ENCODE measurements around the gene FAM47E. TPM values are rescaled to one million over a fixed set of nuclear protein-coding genes. Genes with fewer than 3 reads are reported as not detected.
"Not testable (repeated sequence)": the region's sequence is repeated elsewhere in the genome, so short reads cannot be mapped to it uniquely, and the experiment has no call there.

Gene FAM47E
- total RNA-seq, 2 experiments from 2014 or later = not detected

GRCh38 chr4:76278583-76278982 is 27.1 kb downstream of the FAM47E start:
- Mint-ChIP-seq H3K9me3 (no peaks in the 10 kb centered on the region), H3K4me3 (no peak overlapping the region), H3K36me3 (ENCODE audit: low read depth) (no peaks in the 10 kb centered on the region), H3K27ac (no peak overlapping the region), H3K27me3 (peaks cover 18% of the 10 kb centered on the region), H3K4me1 (peaks cover 2% of the 10 kb centered on the region)
- DNase-seq = no peak
- CTCF ChIA-PET = interaction anchor here (0.6 kb wide), 1 partner anchor 99 kb away, joined by 3 read pairs; no protein-coding TSS in a partner anchor
- POLR2A ChIA-PET = no interaction called here

GRCh38 chr4:76279462-76279861 is 27.9 kb downstream of the FAM47E start:
- Mint-ChIP-seq H3K4me1 (peaks cover 2% of the 10 kb centered on the region), H3K27ac (no peak overlapping the region), H3K4me3 (no peak overlapping the region), H3K27me3 (peaks cover 20% of the 10 kb centered on the region), H3K9me3 (no peaks in the 10 kb centered on the region), H3K36me3 (ENCODE audit: low read depth) (no peaks in the 10 kb centered on the region)
- POLR2A ChIA-PET = no interaction called here
- DNase-seq = peak; percentile 36
- CTCF ChIA-PET = no interaction called here

GRCh38 chr4:76280488-76281441 is 29.2 kb downstream of the FAM47E start:
- ChIA-PET CTCF (no interaction called here), POLR2A (no interaction called here)

GRCh38 chr4:76281594-76281993 is 30.1 kb downstream of the FAM47E start:
- not testable (repeated sequence) for H3K36me3 Mint-ChIP-seq (ENCODE audit: low read depth)

More at GRCh38 chr4:76280488-76281441, 29.2 kb downstream of the FAM47E start:
- H3K36me3 Mint-ChIP-seq (ENCODE audit: low read depth) = no peaks in the 10 kb centered on the region
- peaks cover 2% of the 10 kb centered on the region for H3K4me1 Mint-ChIP-seq
- H3K4me3 Mint-ChIP-seq = no peak overlapping the region
- H3K9me3 Mint-ChIP-seq = no peaks in the 10 kb centered on the region
- no peak for DNase-seq
- H3K27ac Mint-ChIP-seq = no peak overlapping the region
- peaks cover 15% of the 10 kb centered on the region for H3K27me3 Mint-ChIP-seq

GRCh38 chr4:76282941-76283689 is 31.6 kb downstream of the FAM47E start:
- POLR2A ChIA-PET = no interaction called here
- CTCF ChIA-PET = no interaction called here
- Mint-ChIP-seq H3K27ac (no peak overlapping the region), H3K4me1 (no peaks in the 10 kb centered on the region), H3K36me3 (ENCODE audit: low read depth) (peaks cover 3% of the 10 kb centered on the region), H3K9me3 (peaks cover 5% of the 10 kb centered on the region), H3K27me3 (peaks cover 13% of the 10 kb centered on the region), H3K4me3 (no peak overlapping the region)
- no peak for DNase-seq

More at GRCh38 chr4:76281594-76281993, 30.1 kb downstream of the FAM47E start:
- POLR2A ChIA-PET, H3K4me1 Mint-ChIP-seq, H3K27ac Mint-ChIP-seq, H3K4me3 Mint-ChIP-seq, CTCF ChIA-PET, H3K9me3 Mint-ChIP-seq, DNase-seq: not testable (repeated sequence)
- H3K27me3 Mint-ChIP-seq = peaks cover 11% of the 10 kb centered on the region

GRCh38 chr4:76283900-76284299 is 32.4 kb downstream of the FAM47E start:
- no peak for DNase-seq
- CTCF ChIA-PET = no interaction called here
- H3K27me3 Mint-ChIP-seq = peaks cover 14% of the 10 kb centered on the region
- H3K4me3 Mint-ChIP-seq = no peak overlapping the region
- POLR2A ChIA-PET = no interaction called here
- peaks cover 3% of the 10 kb centered on the region for H3K36me3 Mint-ChIP-seq (ENCODE audit: low read depth)
- H3K4me1 Mint-ChIP-seq = no peaks in the 10 kb centered on the region
- peaks cover 5% of the 10 kb centered on the region for H3K9me3 Mint-ChIP-seq
- no peak overlapping the region for H3K27ac Mint-ChIP-seq

- POLR2A ChIA-PET; H3K9me3 Mint-ChIP-seq; H3K36me3 Mint-ChIP-seq (ENCODE audit: low read depth); H3K4me3 Mint-ChIP-seq; H3K27ac Mint-ChIP-seq; H3K4me1 Mint-ChIP-seq; DNase-seq; CTCF ChIA-PET: not testable (repeated sequence)
- H3K27me3 Mint-ChIP-seq = peaks cover 19% of the 10 kb centered on the region
Observed at GRCh38 chr4:76287811-76288210, 36.3 kb downstream of the FAM47E start.

GRCh38 chr4:76292730-76293129 is 41.2 kb downstream of the FAM47E start:
- no peak for DNase-seq
- Mint-ChIP-seq H3K4me1 (no peaks in the 10 kb centered on the region), H3K36me3 (ENCODE audit: low read depth) (peaks cover 10% of the 10 kb centered on the region), H3K4me3 (no peak overlapping the region), H3K27ac (no peak overlapping the region), H3K9me3 (peaks cover 22% of the 10 kb centered on the region), H3K27me3 (peaks cover 15% of the 10 kb centered on the region)
- ChIA-PET POLR2A (no interaction called here), CTCF (no interaction called here)

GRCh38 chr4:76293772-76294171 is 42.3 kb downstream of the FAM47E start:
- H3K4me1 Mint-ChIP-seq = peaks cover 2% of the 10 kb centered on the region
- H3K36me3 Mint-ChIP-seq (ENCODE audit: low read depth) = peaks cover 18% of the 10 kb centered on the region
- H3K4me3 Mint-ChIP-seq = no peak overlapping the region
- ChIA-PET POLR2A (no interaction called here), CTCF (interaction anchor here (1.5 kb wide), 1 partner anchor 12 kb away, joined by 4 read pairs; the partner anchor contains the start of gene STBD1)
- DNase-seq = no peak
- H3K27ac Mint-ChIP-seq = no peak overlapping the region
- H3K9me3 Mint-ChIP-seq = peaks cover 27% of the 10 kb centered on the region
- H3K27me3 Mint-ChIP-seq = peaks cover 10% of the 10 kb centered on the region

- H3K4me1 Mint-ChIP-seq = peaks cover 23% of the 10 kb centered on the region
Observed at GRCh38 chr4:76296286-76296820, 44.8 kb downstream of the FAM47E start.

GRCh38 chr4:76298227-76298626 is 46.7 kb downstream of the FAM47E start:
- no peak overlapping the region for H3K27ac Mint-ChIP-seq
- H3K36me3 Mint-ChIP-seq (ENCODE audit: low read depth) = peaks cover 39% of the 10 kb centered on the region
- ChIA-PET POLR2A (no interaction called here), CTCF (no interaction called here)
- H3K9me3 Mint-ChIP-seq = peaks cover 30% of the 10 kb centered on the region
- peaks cover 4% of the 10 kb centered on the region for H3K27me3 Mint-ChIP-seq
- peaks cover 40% of the 10 kb centered on the region for H3K4me1 Mint-ChIP-seq
- DNase-seq = no peak
- H3K4me3 Mint-ChIP-seq = no peak overlapping the region

More at GRCh38 chr4:76296286-76296820, 44.8 kb downstream of the FAM47E start:
- POLR2A ChIA-PET = interaction anchor here (1.0 kb wide), 1 partner anchor 9 kb away, joined by 3 read pairs; no protein-coding TSS in a partner anchor
- Mint-ChIP-seq H3K9me3 (peaks cover 34% of the 10 kb centered on the region), H3K4me3 (no peak overlapping the region), H3K27me3 (peaks cover 10% of the 10 kb centered on the region), H3K27ac (no peak overlapping the region), H3K36me3 (ENCODE audit: low read depth) (peaks cover 36% of the 10 kb centered on the region)
- CTCF ChIA-PET = no interaction called here
- no peak for DNase-seq

GRCh38 chr4:76300012-76300411 is 48.5 kb downstream of the FAM47E start:
- H3K4me3 Mint-ChIP-seq = no peak overlapping the region
- H3K4me1 Mint-ChIP-seq = peaks cover 56% of the 10 kb centered on the region
- ChIA-PET POLR2A (no interaction called here), CTCF (no interaction called here)
- H3K27ac Mint-ChIP-seq = no peak overlapping the region
- peaks cover 4% of the 10 kb centered on the region for H3K27me3 Mint-ChIP-seq
- H3K9me3 Mint-ChIP-seq = peaks cover 30% of the 10 kb centered on the region
- H3K36me3 Mint-ChIP-seq (ENCODE audit: low read depth) = peaks cover 43% of the 10 kb centered on the region
- DNase-seq = no peak

Measured in activated CD4-positive, alpha-beta memory T cell treated with anti-CD3 and anti-CD28 coated beads, Interleukin-2, amount 10 ng/mL, durations not matched to agents 7 days and 5 days (primary cell).